Stomach smooth muscle (tissue), 2 donors: Measurements from ENCODE around the gene IGF1R.

ENCODE experiments used
- H3K27ac ChIP-seq: one replicate; pipeline ENCODE4 v1.7.0; 2013; ENCODE audit warnings: mild to moderate bottlenecking, low read length, inconsistent platforms
- H3K27me3 ChIP-seq, 2 donors: one replicate each; pipeline ENCODE4 v1.7.0; 2013; ENCODE audit warnings: low read length in 2 of 2; ENCODE audit not compliant: insufficient read depth in 2 of 2, control insufficient read depth in 1 of 2
- H3K36me3 ChIP-seq, 2 donors: one replicate each; pipeline ENCODE4 v1.7.0; 2013; ENCODE audit warnings: low read length in 2 of 2; ENCODE audit not compliant: control insufficient read depth in 2 of 2, insufficient read depth in 2 of 2
- H3K4me1 ChIP-seq: one replicate; pipeline ENCODE4 v1.7.0; 2013; ENCODE audit warnings: low read length; ENCODE audit not compliant: control insufficient read depth, insufficient read depth
- H3K4me3 ChIP-seq, 2 donors: one replicate each; pipeline ENCODE4 v1.7.0; 2013; ENCODE audit warnings: low read length in 2 of 2
- H3K9ac ChIP-seq, 2 donors: one replicate each; pipeline ENCODE4 v1.7.0; 2013; ENCODE audit warnings: low read length in 2 of 2, mild to moderate bottlenecking in 1 of 2
- H3K9me3 ChIP-seq, 2 donors: one replicate each; pipeline ENCODE4 v1.7.0; 2013; ENCODE audit warnings: low read length in 2 of 2; ENCODE audit not compliant: control insufficient read depth in 2 of 2
- donor health status: healthy.
- donor health status: Pancreatic carcinoma.

IGF1R gene

DNA sequence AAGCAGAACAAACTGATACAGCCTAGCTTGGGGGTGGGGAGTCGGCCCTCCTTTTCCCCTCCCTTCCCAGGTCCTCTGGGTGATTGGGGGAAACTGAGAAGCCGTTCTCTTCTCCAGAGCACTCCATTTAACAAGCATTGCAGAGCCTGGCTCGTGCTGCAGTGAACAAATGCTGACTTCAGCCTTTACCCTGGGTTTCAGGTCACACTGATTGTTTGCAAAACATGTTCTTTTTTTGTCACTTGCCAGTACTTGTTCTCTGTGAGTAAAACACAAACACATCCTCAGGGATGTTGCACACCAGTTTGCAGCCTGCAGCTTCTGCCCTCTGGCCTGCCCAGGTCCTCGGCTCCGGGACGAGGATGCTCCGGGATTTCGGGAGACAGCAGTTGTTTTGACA is 226.4 kb downstream of the IGF1R start:
- Histone ChIP-seq H3K4me1 (peaks cover 43% of the 10 kb centered on the region), H3K4me3 (peak overlapping the region in 1 of 2 donors; percentile 47), H3K27ac (peak overlapping the region; percentile 49)

DNA sequence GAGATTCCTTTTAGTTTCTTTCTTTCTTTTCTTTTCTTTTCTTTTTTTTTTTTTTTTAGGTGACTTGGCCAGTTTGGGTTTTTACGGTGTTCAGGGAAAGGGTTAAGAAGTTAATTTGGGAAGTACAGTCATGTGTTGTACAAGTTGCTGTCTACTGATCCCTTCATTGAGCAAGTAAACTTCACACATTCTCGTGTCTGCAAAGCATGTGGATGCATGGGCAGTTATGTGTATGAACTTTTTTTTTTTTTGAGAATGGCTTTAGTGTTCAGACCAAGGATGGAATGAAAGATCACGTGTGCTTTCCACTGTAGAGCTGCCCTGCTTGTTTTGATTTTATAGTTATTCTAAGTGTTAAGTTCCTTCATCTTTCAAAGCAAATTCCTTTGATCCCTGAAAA is 227.0 kb downstream of the IGF1R start:
- Histone ChIP-seq H3K27me3 (no peaks in the 10 kb centered on the region), H3K9me3 (no peaks in the 10 kb centered on the region), H3K4me3 (no peak overlapping the region), H3K9ac (peak overlapping the region in 1 of 2 donors; percentile 17), H3K4me1 (peaks cover 43% of the 10 kb centered on the region), H3K36me3 (no peaks in the 10 kb centered on the region), H3K27ac (peak overlapping the region; percentile 49)

More for the DNA sequence above, 226.4 kb downstream of the IGF1R start:
- H3K9ac ChIP-seq: no peak overlapping the region
- H3K9me3 ChIP-seq: no peaks in the 10 kb centered on the region
- H3K27me3 ChIP-seq: no peaks in the 10 kb centered on the region
- no peaks in the 10 kb centered on the region for H3K36me3 ChIP-seq

DNA sequence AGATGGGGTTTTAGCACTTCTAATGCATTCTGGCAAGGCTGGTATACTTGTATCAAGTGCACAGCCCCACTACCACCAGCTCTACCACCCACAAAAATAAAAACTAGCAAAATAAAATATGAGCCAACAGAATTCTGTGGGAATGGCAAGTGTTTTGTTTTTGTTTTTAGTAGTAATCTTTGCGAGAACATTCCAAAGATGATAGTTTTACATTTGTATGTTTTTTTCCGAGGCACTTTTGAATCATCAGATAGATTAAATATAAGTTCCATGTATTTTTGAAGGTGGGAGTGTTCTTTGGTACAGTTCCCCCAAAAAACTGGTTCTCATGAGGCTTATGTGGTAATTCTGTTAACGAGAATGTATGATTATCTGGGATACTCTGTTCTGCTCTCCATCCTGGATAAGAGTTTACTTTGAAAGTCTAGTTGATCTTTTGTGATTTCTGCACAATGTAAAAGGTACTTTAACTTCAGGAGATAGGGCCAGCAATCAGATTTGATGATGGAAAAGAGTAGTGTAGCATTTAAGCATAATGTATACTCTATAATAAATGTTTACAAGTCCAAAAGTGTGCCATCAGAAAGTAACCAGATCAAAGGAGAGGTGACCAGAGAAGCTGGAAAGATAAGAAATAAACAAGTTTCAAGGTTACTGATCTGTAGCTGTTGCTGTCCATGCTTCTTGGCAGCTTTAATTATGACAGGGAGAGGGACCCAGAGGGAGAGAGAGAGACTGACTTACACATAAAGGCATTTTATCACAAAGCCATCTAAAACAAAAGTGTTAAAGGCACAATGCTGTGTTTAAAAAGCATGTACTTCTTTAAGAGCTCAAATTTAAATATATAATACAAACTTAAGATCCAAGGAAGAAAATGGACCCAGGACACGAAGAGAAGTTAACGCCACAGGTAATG is 228.4 kb downstream of the IGF1R start:
- no peak overlapping the region for H3K9ac ChIP-seq
- H3K4me1 ChIP-seq: peaks cover 43% of the 10 kb centered on the region
- no peaks in the 10 kb centered on the region for H3K9me3 ChIP-seq
- no peaks in the 10 kb centered on the region for H3K36me3 ChIP-seq
- H3K27me3 ChIP-seq: no peaks in the 10 kb centered on the region
- H3K27ac ChIP-seq: no peak overlapping the region
- no peak overlapping the region for H3K4me3 ChIP-seq

DNA sequence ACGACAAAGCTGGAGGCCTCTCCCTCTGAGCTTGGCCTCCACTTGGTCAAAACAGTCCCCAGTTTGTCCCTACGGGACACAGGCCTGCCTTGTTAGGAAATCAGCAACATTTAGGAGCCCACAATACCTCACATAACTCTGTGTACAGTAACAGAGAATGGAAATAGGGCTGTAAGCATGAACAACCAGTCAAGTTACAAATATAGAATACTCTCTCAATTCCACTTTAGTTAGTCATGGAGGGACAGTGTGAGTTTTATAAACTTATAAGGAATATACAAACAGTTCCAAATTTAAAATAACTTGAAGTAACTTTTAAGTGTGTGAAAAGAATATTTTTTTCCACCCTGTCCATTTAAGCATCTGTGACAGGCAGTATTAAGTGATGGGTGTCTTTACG is 229.8 kb downstream of the IGF1R start:
- Histone ChIP-seq H3K9me3 (no peaks in the 10 kb centered on the region), H3K27ac (peak overlapping the region; percentile 53)

GRCh38 chr15:98878862-98879261 is 230.5 kb downstream of the IGF1R start:
- no peaks in the 10 kb centered on the region for H3K9me3 ChIP-seq
- H3K4me3 ChIP-seq: no peak overlapping the region
- H3K27ac ChIP-seq: peak overlapping the region; percentile 53
- peaks cover 39% of the 10 kb centered on the region for H3K4me1 ChIP-seq
- H3K27me3 ChIP-seq: no peaks in the 10 kb centered on the region
- no peak overlapping the region for H3K9ac ChIP-seq
- H3K36me3 ChIP-seq: no peaks in the 10 kb centered on the region

More for the DNA sequence above, 229.8 kb downstream of the IGF1R start:
- Histone ChIP-seq H3K4me1 (peaks cover 45% of the 10 kb centered on the region), H3K27me3 (no peaks in the 10 kb centered on the region), H3K4me3 (peak overlapping the region in 1 of 2 donors; percentile 36), H3K36me3 (no peaks in the 10 kb centered on the region), H3K9ac (peak overlapping the region in 1 of 2 donors; percentile 26)

DNA sequence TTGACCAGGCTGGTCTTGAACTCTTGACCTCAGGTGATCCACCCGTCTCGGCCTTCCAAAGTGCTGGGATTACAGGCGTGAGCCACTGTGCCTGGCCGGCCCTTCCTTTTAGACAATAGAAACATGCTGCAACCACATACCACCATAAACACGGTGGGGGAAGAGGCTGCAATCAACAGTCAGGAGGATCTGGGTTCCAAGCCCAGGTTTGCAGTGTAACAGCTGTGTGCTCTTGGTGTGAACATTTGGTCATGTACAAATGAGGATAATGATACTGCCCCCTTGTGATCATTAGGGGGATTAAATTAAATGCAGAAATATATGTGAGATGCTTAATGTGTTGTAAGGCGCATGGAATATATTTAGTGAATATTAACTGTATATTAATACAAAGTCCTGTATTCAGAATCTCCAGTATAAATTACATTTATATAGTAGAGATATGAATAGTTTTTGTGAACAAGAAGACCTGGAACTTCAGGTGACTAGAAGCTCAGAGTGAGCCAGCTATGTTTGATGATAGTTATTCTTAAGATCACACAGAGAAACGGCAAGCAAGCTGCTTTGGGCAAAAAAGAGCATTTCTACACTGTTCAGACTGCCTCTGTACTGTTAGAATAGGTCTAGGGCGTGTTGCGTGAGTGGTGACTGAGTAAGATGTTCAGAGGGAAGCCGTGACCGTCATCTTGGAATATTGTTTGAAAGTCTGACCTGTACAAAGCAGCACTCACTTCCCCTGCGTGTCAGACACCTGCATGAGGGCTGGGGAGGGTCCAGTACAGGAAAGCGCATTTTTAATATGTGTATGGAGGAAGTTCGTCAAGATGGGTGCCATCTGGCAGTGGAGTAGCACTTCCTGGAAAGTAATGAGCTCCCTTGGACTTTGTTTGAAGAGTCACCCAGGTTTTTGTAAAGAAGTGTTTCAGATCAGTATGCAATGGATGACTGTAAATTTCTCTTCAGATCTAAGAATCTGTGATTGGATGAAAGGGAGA is 233.5 kb downstream of the IGF1R start:
- Histone ChIP-seq H3K27ac (no peak overlapping the region), H3K4me3 (no peak overlapping the region), H3K4me1 (peaks cover 24% of the 10 kb centered on the region), H3K9me3 (no peaks in the 10 kb centered on the region), H3K36me3 (no peaks in the 10 kb centered on the region), H3K27me3 (no peaks in the 10 kb centered on the region), H3K9ac (no peak overlapping the region)

DNA sequence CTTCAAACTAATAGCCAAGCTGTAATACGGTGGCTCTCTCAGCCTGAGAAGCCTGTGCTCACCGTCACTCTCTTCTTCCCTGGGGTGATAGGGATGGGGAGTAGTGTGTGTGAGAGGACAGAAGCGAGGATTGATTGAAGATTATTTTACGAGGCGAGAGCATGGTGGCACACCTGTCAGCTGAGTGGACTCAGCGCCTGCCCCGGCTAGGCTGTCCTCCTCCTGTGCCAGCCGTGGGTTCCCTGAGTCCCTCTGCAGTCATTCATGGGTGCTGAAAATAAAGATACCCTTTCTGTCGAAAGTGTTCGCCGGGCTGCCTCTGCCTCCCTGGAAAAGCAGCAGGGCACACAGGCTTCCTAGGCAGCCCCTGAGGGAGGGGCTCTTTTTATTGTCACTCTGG is 235.1 kb downstream of the IGF1R start:
- peaks cover 18% of the 10 kb centered on the region for H3K4me1 ChIP-seq
- no peak overlapping the region for H3K9ac ChIP-seq
- no peaks in the 10 kb centered on the region for H3K27me3 ChIP-seq
- H3K9me3 ChIP-seq: no peaks in the 10 kb centered on the region
- no peak overlapping the region for H3K4me3 ChIP-seq
- H3K27ac ChIP-seq: no peak overlapping the region
- H3K36me3 ChIP-seq: no peaks in the 10 kb centered on the region

GRCh38 chr15:98884894-98885293 is 236.6 kb downstream of the IGF1R start:
- Histone ChIP-seq H3K4me1 (peaks cover 19% of the 10 kb centered on the region), H3K27me3 (no peaks in the 10 kb centered on the region), H3K4me3 (no peak overlapping the region), H3K27ac (no peak overlapping the region), H3K9me3 (no peaks in the 10 kb centered on the region), H3K36me3 (no peaks in the 10 kb centered on the region), H3K9ac (no peak overlapping the region)

DNA sequence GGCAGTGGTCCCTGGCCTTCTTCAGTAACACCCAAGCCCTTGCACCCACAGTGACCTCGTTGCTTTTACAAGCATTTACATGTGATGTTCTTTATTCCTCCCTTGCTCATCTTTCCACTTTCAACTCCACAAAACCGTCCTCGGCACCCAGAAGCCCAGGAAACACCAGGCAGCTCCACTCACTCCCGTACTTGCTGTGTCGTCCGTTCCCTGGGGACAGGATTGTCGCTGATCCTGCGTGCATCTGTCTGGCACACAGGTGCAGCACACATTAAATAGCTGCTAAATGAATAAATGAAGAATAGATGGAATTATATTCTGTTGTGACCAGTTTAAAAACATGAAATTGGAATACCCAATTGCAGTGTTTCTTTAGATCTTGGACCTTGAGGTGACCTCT is 239.6 kb downstream of the IGF1R start:
- H3K36me3 ChIP-seq: no peaks in the 10 kb centered on the region
- no peak overlapping the region for H3K27ac ChIP-seq
- no peak overlapping the region for H3K9ac ChIP-seq
- no peaks in the 10 kb centered on the region for H3K27me3 ChIP-seq
- no peaks in the 10 kb centered on the region for H3K9me3 ChIP-seq
- H3K4me3 ChIP-seq: no peak overlapping the region
- H3K4me1 ChIP-seq: peaks cover 22% of the 10 kb centered on the region

DNA sequence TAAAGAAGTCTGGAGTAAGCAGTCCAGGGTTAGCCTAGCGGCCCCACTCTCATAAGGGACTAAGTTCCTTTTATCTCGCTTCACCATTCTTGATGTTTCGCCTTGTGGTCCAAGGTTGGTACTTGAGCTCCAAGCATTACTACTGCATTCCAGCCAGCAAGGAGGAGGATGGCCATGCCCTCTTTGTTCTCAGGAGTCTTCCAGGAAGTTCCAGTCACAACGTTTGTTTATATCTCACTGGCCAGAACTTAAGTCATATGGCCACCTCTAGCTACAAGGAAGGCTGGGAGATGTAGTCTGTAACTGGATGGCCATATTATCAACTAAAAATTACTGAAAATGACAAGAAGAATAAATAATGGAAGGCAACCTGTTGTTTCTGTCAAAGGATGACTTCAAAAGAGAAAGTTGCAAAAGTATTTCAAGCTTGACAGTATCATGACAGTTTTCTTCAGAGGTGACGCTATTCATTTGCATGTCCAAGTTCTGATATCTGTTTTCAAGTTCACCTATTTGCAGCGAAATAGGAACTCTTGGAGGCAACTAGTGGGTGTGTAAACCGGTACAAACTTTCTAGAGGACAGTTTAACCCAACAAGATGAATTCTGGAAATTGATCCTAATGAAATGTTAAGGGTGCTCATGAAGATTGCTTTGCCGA is 240.6 kb downstream of the IGF1R start:
- H3K9ac ChIP-seq: no peak overlapping the region
- no peak overlapping the region for H3K4me3 ChIP-seq
- H3K4me1 ChIP-seq: peaks cover 22% of the 10 kb centered on the region
- no peak overlapping the region for H3K27ac ChIP-seq
- no peaks in the 10 kb centered on the region for H3K27me3 ChIP-seq
- no peaks in the 10 kb centered on the region for H3K9me3 ChIP-seq
- no peaks in the 10 kb centered on the region for H3K36me3 ChIP-seq
